ENCODE data around the gene ARPC5L. TPM values are rescaled to one million over a fixed set of nuclear protein-coding genes. Genes with fewer than 3 reads are reported as not detected.

Gene ARPC5L
- polyA plus RNA-seq, 4 donors = 38.9 to 55.7 (median 53.6) TPM

- DNase-seq = no peak
- Histone ChIP-seq H3K4me1 (ENCODE audit: control insufficient read depth in 3 of 3, insufficient read depth in 2 of 3, low read depth in 1 of 3, low read length in 2 of 3) (no peaks in the 10 kb centered on the region), H3K9me3 (ENCODE audit: control insufficient read depth in 2 of 2, insufficient read depth in 1 of 2, low read depth in 1 of 2, low read length in 1 of 2) (no peaks in the 10 kb centered on the region), H3K27ac (ENCODE audit: low read depth in 1 of 3, low read length in 2 of 3) (no peak overlapping the region), H3K4me3 (ENCODE audit: low read depth in 1 of 3, low read length in 3 of 3) (no peak overlapping the region), H3K36me3 (ENCODE audit: control insufficient read depth in 3 of 3, insufficient read depth in 2 of 3, low read depth in 1 of 3, low read length in 3 of 3) (peaks cover 12 to 90% (median 21%) of the 10 kb centered on the region in 3 donors), H3K27me3 (ENCODE audit: control insufficient read depth in 3 of 3, insufficient read depth in 3 of 3, low read length in 3 of 3) (no peaks in the 10 kb centered on the region)
- WGBS, 3 donors = 86 to 87% (median 87%) methylated on average over 14 of the region's 14 CpGs
- no peak for FAIRE-seq
These were observed 15.3 kb downstream of the ARPC5L start for GRCh38 chr9:124877021-124877782.

GRCh38 chr9:124878021-124878420, 16.1 kb downstream of the ARPC5L start:
- H3K27ac ChIP-seq (ENCODE audit: low read depth in 1 of 3, low read length in 2 of 3) = no peak overlapping the region
- H3K4me1 ChIP-seq (ENCODE audit: control insufficient read depth in 3 of 3, insufficient read depth in 2 of 3, low read depth in 1 of 3, low read length in 2 of 3) = no peaks in the 10 kb centered on the region
- H3K27me3 ChIP-seq (ENCODE audit: control insufficient read depth in 3 of 3, insufficient read depth in 3 of 3, low read length in 3 of 3) = no peaks in the 10 kb centered on the region
- peaks cover 12 to 89% (median 21%) of the 10 kb centered on the region in 3 donors for H3K36me3 ChIP-seq (ENCODE audit: control insufficient read depth in 3 of 3, insufficient read depth in 2 of 3, low read depth in 1 of 3, low read length in 3 of 3)
- FAIRE-seq (no peak), DNase-seq (no peak)
- H3K9me3 ChIP-seq (ENCODE audit: control insufficient read depth in 2 of 2, insufficient read depth in 1 of 2, low read depth in 1 of 2, low read length in 1 of 2) = no peaks in the 10 kb centered on the region
- WGBS, 3 donors = 76 to 91% (median 89%) methylated on average over 1 of the region's 1 CpG
- H3K4me3 ChIP-seq (ENCODE audit: low read depth in 1 of 3, low read length in 3 of 3) = no peak overlapping the region

GRCh38 chr9:124878518-124878917, 16.6 kb downstream of the ARPC5L start:
- Histone ChIP-seq H3K9me3 (ENCODE audit: control insufficient read depth in 2 of 2, insufficient read depth in 1 of 2, low read depth in 1 of 2, low read length in 1 of 2) (no peaks in the 10 kb centered on the region), H3K27me3 (ENCODE audit: control insufficient read depth in 3 of 3, insufficient read depth in 3 of 3, low read length in 3 of 3) (no peaks in the 10 kb centered on the region), H3K36me3 (ENCODE audit: control insufficient read depth in 3 of 3, insufficient read depth in 2 of 3, low read depth in 1 of 3, low read length in 3 of 3) (peaks cover 12 to 86% (median 21%) of the 10 kb centered on the region in 3 donors), H3K4me3 (ENCODE audit: low read depth in 1 of 3, low read length in 3 of 3) (no peak overlapping the region), H3K4me1 (ENCODE audit: control insufficient read depth in 3 of 3, insufficient read depth in 2 of 3, low read depth in 1 of 3, low read length in 2 of 3) (no peaks in the 10 kb centered on the region), H3K27ac (ENCODE audit: low read depth in 1 of 3, low read length in 2 of 3) (no peak overlapping the region)
- DNase-seq = no peak
- FAIRE-seq = no peak
- WGBS, 3 donors = 85 to 91% (median 88%) methylated on average over 6 of the region's 6 CpGs

- no peaks in the 10 kb centered on the region for H3K27me3 ChIP-seq (ENCODE audit: control insufficient read depth in 3 of 3, insufficient read depth in 3 of 3, low read length in 3 of 3)
- H3K4me1 ChIP-seq (ENCODE audit: control insufficient read depth in 3 of 3, insufficient read depth in 2 of 3, low read depth in 1 of 3, low read length in 2 of 3) = no peaks in the 10 kb centered on the region
- peaks cover 12 to 84% (median 21%) of the 10 kb centered on the region in 3 donors for H3K36me3 ChIP-seq (ENCODE audit: control insufficient read depth in 3 of 3, insufficient read depth in 2 of 3, low read depth in 1 of 3, low read length in 3 of 3)
- no peak for DNase-seq
- H3K4me3 ChIP-seq (ENCODE audit: low read depth in 1 of 3, low read length in 3 of 3) = no peak overlapping the region
- H3K27ac ChIP-seq (ENCODE audit: low read depth in 1 of 3, low read length in 2 of 3) = no peak overlapping the region
- no peaks in the 10 kb centered on the region for H3K9me3 ChIP-seq (ENCODE audit: control insufficient read depth in 2 of 2, insufficient read depth in 1 of 2, low read depth in 1 of 2, low read length in 1 of 2)
- WGBS, 3 donors = 66 to 85% (median 82%) methylated on average over 10 of the region's 10 CpGs
- FAIRE-seq = no peak
These were observed 17.3 kb downstream of the ARPC5L start for GRCh38 chr9:124879226-124879625.

GRCh38 chr9:124880501-124880900, 18.6 kb downstream of the ARPC5L start:
- Histone ChIP-seq H3K36me3 (ENCODE audit: control insufficient read depth in 3 of 3, insufficient read depth in 2 of 3, low read depth in 1 of 3, low read length in 3 of 3) (peaks cover 10 to 78% (median 17%) of the 10 kb centered on the region in 3 donors), H3K9me3 (ENCODE audit: control insufficient read depth in 2 of 2, insufficient read depth in 1 of 2, low read depth in 1 of 2, low read length in 1 of 2) (no peaks in the 10 kb centered on the region), H3K4me3 (ENCODE audit: low read depth in 1 of 3, low read length in 3 of 3) (no peak overlapping the region), H3K27me3 (ENCODE audit: control insufficient read depth in 3 of 3, insufficient read depth in 3 of 3, low read length in 3 of 3) (no peaks in the 10 kb centered on the region), H3K27ac (ENCODE audit: low read depth in 1 of 3, low read length in 2 of 3) (no peak overlapping the region), H3K4me1 (ENCODE audit: control insufficient read depth in 3 of 3, insufficient read depth in 2 of 3, low read depth in 1 of 3, low read length in 2 of 3) (no peaks in the 10 kb centered on the region)
- 69 to 83% (median 78%) methylated on average over 9 of the region's 9 CpGs for WGBS, 3 donors
- DNase-seq (no peak), FAIRE-seq (no peak)

- Histone ChIP-seq H3K9me3 (ENCODE audit: control insufficient read depth in 2 of 2, insufficient read depth in 1 of 2, low read depth in 1 of 2, low read length in 1 of 2) (no peaks in the 10 kb centered on the region), H3K27me3 (ENCODE audit: control insufficient read depth in 3 of 3, insufficient read depth in 3 of 3, low read length in 3 of 3) (no peaks in the 10 kb centered on the region), H3K4me1 (ENCODE audit: control insufficient read depth in 3 of 3, insufficient read depth in 2 of 3, low read depth in 1 of 3, low read length in 2 of 3) (no peaks in the 10 kb centered on the region), H3K4me3 (ENCODE audit: low read depth in 1 of 3, low read length in 3 of 3) (no peak overlapping the region), H3K36me3 (ENCODE audit: control insufficient read depth in 3 of 3, insufficient read depth in 2 of 3, low read depth in 1 of 3, low read length in 3 of 3) (peaks cover 4 to 78% (median 23%) of the 10 kb centered on the region in 3 donors), H3K27ac (ENCODE audit: low read depth in 1 of 3, low read length in 2 of 3) (no peak overlapping the region)
- WGBS, 3 donors = 89 to 96% (median 91%) methylated on average over 16 of the region's 16 CpGs
- DNase-seq = no peak
- no peak for FAIRE-seq
These were observed 19.3 kb downstream of the ARPC5L start for GRCh38 chr9:124881138-124881743.

- H3K27me3 ChIP-seq (ENCODE audit: control insufficient read depth in 3 of 3, insufficient read depth in 3 of 3, low read length in 3 of 3) = no peaks in the 10 kb centered on the region
- H3K27ac ChIP-seq (ENCODE audit: low read depth in 1 of 3, low read length in 2 of 3) = no peak overlapping the region
- FAIRE-seq (no peak), DNase-seq (no peak)
- H3K4me1 ChIP-seq (ENCODE audit: control insufficient read depth in 3 of 3, insufficient read depth in 2 of 3, low read depth in 1 of 3, low read length in 2 of 3) = no peaks in the 10 kb centered on the region
- no peaks in the 10 kb centered on the region for H3K9me3 ChIP-seq (ENCODE audit: control insufficient read depth in 2 of 2, insufficient read depth in 1 of 2, low read depth in 1 of 2, low read length in 1 of 2)
- WGBS, 3 donors = 79 to 86% (median 82%) methylated on average over 13 of the region's 13 CpGs
- H3K36me3 ChIP-seq (ENCODE audit: control insufficient read depth in 3 of 3, insufficient read depth in 2 of 3, low read depth in 1 of 3, low read length in 3 of 3) = peaks cover 4 to 78% (median 31%) of the 10 kb centered on the region in 3 donors
- no peak overlapping the region for H3K4me3 ChIP-seq (ENCODE audit: low read depth in 1 of 3, low read length in 3 of 3)
These were observed 20.3 kb downstream of the ARPC5L start for GRCh38 chr9:124882231-124882630.

GRCh38 chr9:124884376-124884775, 22.4 kb downstream of the ARPC5L start:
- FAIRE-seq = no peak
- Histone ChIP-seq H3K4me1 (ENCODE audit: control insufficient read depth in 3 of 3, insufficient read depth in 2 of 3, low read depth in 1 of 3, low read length in 2 of 3) (no peaks in the 10 kb centered on the region), H3K4me3 (ENCODE audit: low read depth in 1 of 3, low read length in 3 of 3) (no peak overlapping the region), H3K9me3 (ENCODE audit: control insufficient read depth in 2 of 2, insufficient read depth in 1 of 2, low read depth in 1 of 2, low read length in 1 of 2) (no peaks in the 10 kb centered on the region), H3K27me3 (ENCODE audit: control insufficient read depth in 3 of 3, insufficient read depth in 3 of 3, low read length in 3 of 3) (no peaks in the 10 kb centered on the region), H3K27ac (ENCODE audit: low read depth in 1 of 3, low read length in 2 of 3) (no peak overlapping the region), H3K36me3 (ENCODE audit: control insufficient read depth in 3 of 3, insufficient read depth in 2 of 3, low read depth in 1 of 3, low read length in 3 of 3) (peaks cover 6 to 80% (median 43%) of the 10 kb centered on the region in 3 donors)
- DNase-seq = no peak
- 84 to 94% (median 87%) methylated on average over 4 of the region's 4 CpGs for WGBS, 3 donors
